RWPE1 (cell line): ENCODE results near the gene BRWD1.

Source experiments
- CTCF ChIA-PET: fragments of 350-600 bp; sonication (Branson Sonifier 250); formaldehyde crosslinking; extraction: SDS; loops from one replicate; lab custom pipeline; 2021; lab: Yijun Ruan, JAX
- POLR2A ChIA-PET: fragments of 400-600 bp; formaldehyde crosslinking; extraction: SDS; loops from one replicate; lab custom pipeline; 2020; ENCODE audit warnings: antibody characterized with exemption; ENCODE audit not compliant: low non-redundant PET; lab: Yijun Ruan, JAX
- DNase-seq: peaks from one replicate; pipeline ENCODE4 v3.0.0; 2012; ENCODE audit warnings: low spot score
- H3K27ac ChIP-seq: fragments of 450-650 bp; 2 replicates; pipeline ENCODE4 v1.5.1; 2017
- CTCF ChIP-seq: fragments of 450-650 bp; conservative IDR thresholded peaks from 2 replicates; pipeline ENCODE4 v1.5.1; 2017; ENCODE audit warnings: low read depth, mild to moderate bottlenecking

The BRWD1 gene

GRCh38 chr21:39218082-39218409, 95.4 kb downstream of the BRWD1 start:
- TF ChIP-seq CTCF: no peak
- no peak overlapping the region for H3K27ac ChIP-seq
- DNase-seq: no peak
- CTCF ChIA-PET: interaction anchor here (0.6 to 1.0 kb wide), 2 partner anchors 32 to 79 kb away, joined by 3 to 4 read pairs; no protein-coding TSS in a partner anchor
- POLR2A ChIA-PET: no interaction called here

- POLR2A ChIA-PET: no interaction called here
- CTCF ChIA-PET: interaction anchor here (0.6 to 1.0 kb wide), 2 partner anchors 31 to 79 kb away, joined by 3 to 4 read pairs; no protein-coding TSS in a partner anchor
- DNase-seq: no peak
- no peak for TF ChIP-seq CTCF
- H3K27ac ChIP-seq: no peak overlapping the region
Observed at GRCh38 chr21:39217356-39218081, 95.9 kb downstream of the BRWD1 start.

- DNase-seq: no peak
- no peak overlapping the region for H3K27ac ChIP-seq
- ChIA-PET CTCF (no interaction called here), POLR2A (no interaction called here)
- no peak for TF ChIP-seq CTCF
Observed at GRCh38 chr21:39216290-39216689, 97.1 kb downstream of the BRWD1 start.

GRCh38 chr21:39215078-39215477, 98.4 kb downstream of the BRWD1 start:
- no peak for TF ChIP-seq CTCF
- H3K27ac ChIP-seq: no peak overlapping the region
- POLR2A ChIA-PET: no interaction called here
- CTCF ChIA-PET: no interaction called here
- DNase-seq: no peak

- TF ChIP-seq CTCF: no peak
- ChIA-PET CTCF (no interaction called here), POLR2A (no interaction called here)
- no peak for DNase-seq
- H3K27ac ChIP-seq: no peak overlapping the region
Observed at GRCh38 chr21:39209334-39209688, 104.1 kb downstream of the BRWD1 start.

- DNase-seq: no peak
- H3K27ac ChIP-seq: no peak overlapping the region
- CTCF ChIA-PET: no interaction called here
- POLR2A ChIA-PET: no interaction called here
- no peak for TF ChIP-seq CTCF
Observed at GRCh38 chr21:39208624-39209333, 104.7 kb downstream of the BRWD1 start.
